Measurements from ENCODE around the gene TAPBPL. TPM values are rescaled to one million over a fixed set of nuclear protein-coding genes. Genes with fewer than 3 reads are reported as not detected.

Gene TAPBPL
- total and polyA plus RNA-seq, 2 of the 13 experiments (the other 11 are each of a cell fraction or from before 2014, with no cell fraction given): 10.0 to 14.5 TPM

GRCh38 chr12:6493497-6494257, 41.8 kb downstream of the TAPBPL start, which contains the start of gene NCAPD2 (continued):
- no peak for TF ChIP-seq TFAP4 (IDR thresholded peaks at IDR 0.05; ENCODE audit: borderline replicate concordance, low read depth)
- no peak for TF ChIP-seq ZNF792 (CRISPR knock-in tag; IDR thresholded peaks at IDR 0.05)
- no peak for TF ChIP-seq HES4 (CRISPR knock-in tag; IDR thresholded peaks at IDR 0.05; ENCODE audit: borderline replicate concordance)
- TF ChIP-seq, protein P1, sequence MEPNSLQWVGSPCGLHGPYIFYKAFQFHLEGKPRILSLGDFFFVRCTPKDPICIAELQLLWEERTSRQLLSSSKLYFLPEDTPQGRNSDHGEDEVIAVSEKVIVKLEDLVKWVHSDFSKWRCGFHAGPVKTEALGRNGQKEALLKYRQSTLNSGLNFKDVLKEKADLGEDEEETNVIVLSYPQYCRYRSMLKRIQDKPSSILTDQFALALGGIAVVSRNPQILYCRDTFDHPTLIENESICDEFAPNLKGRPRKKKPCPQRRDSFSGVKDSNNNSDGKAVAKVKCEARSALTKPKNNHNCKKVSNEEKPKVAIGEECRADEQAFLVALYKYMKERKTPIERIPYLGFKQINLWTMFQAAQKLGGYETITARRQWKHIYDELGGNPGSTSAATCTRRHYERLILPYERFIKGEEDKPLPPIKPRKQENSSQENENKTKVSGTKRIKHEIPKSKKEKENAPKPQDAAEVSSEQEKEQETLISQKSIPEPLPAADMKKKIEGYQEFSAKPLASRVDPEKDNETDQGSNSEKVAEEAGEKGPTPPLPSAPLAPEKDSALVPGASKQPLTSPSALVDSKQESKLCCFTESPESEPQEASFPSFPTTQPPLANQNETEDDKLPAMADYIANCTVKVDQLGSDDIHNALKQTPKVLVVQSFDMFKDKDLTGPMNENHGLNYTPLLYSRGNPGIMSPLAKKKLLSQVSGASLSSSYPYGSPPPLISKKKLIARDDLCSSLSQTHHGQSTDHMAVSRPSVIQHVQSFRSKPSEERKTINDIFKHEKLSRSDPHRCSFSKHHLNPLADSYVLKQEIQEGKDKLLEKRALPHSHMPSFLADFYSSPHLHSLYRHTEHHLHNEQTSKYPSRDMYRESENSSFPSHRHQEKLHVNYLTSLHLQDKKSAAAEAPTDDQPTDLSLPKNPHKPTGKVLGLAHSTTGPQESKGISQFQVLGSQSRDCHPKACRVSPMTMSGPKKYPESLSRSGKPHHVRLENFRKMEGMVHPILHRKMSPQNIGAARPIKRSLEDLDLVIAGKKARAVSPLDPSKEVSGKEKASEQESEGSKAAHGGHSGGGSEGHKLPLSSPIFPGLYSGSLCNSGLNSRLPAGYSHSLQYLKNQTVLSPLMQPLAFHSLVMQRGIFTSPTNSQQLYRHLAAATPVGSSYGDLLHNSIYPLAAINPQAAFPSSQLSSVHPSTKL (CRISPR knock-in tag; IDR thresholded peaks at IDR 0.05): no peak
- TF ChIP-seq, protein P2, sequence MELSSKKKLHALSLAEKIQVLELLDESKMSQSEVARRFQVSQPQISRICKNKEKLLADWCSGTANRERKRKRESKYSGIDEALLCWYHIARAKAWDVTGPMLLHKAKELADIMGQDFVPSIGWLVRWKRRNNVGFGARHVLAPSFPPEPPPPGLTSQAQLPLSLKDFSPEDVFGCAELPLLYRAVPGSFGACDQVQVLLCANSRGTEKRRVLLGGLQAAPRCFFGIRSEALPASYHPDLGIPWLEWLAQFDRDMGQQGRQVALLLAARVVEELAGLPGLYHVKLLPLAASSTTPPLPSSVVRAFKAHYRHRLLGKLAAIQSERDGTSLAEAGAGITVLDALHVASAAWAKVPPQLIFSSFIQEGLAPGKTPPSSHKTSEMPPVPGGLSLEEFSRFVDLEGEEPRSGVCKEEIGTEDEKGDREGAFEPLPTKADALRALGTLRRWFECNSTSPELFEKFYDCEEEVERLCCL (CRISPR knock-in tag; IDR thresholded peaks at IDR 0.05; ENCODE audit: borderline replicate concordance): no peak
- TF ChIP-seq GABPA (IDR thresholded peaks at IDR 0.05; ENCODE audit: low read depth, low read length): 0 out of 2 replicates have a peak, but pooled peaks have one; percentile 24
- TF ChIP-seq GABPA (CRISPR knock-in tag; IDR thresholded peaks at IDR 0.05; ENCODE audit: low read depth): peak; percentile 55
- TF ChIP-seq ZFP82 (CRISPR knock-in tag; IDR thresholded peaks at IDR 0.05; ENCODE audit: borderline replicate concordance): no peak; the same call in 1 of the 2 replicates
- TF ChIP-seq HIVEP1 (CRISPR knock-in tag; IDR thresholded peaks at IDR 0.05): no peak; the same call in 1 of the 2 replicates
- TF ChIP-seq ZNF44 (CRISPR knock-in tag; IDR thresholded peaks at IDR 0.05): no peak
- TF ChIP-seq SOX5 (CRISPR knock-in tag; IDR thresholded peaks at IDR 0.05; ENCODE audit: borderline replicate concordance): no peak; the same call in 1 of the 2 replicates
- TF ChIP-seq CHCHD3 (CRISPR knock-in tag; IDR thresholded peaks at IDR 0.05): no peak
- TF ChIP-seq ZFP36 (IDR thresholded peaks at IDR 0.05; ENCODE audit: borderline replicate concordance, low read depth, low read length, partially characterized antibody): no peak
- no peak for TF ChIP-seq SMC3 (IDR thresholded peaks at IDR 0.05; ENCODE audit: low read length)
- TF ChIP-seq SALL2 (CRISPR knock-in tag; IDR thresholded peaks at IDR 0.05): no peak
- TF ChIP-seq KAT7 (CRISPR knock-in tag; IDR thresholded peaks at IDR 0.05; ENCODE audit: borderline replicate concordance): no peak
- no peak for TF ChIP-seq FIP1L1 (IDR thresholded peaks at IDR 0.05; ENCODE audit: borderline replicate concordance, insufficient read depth, low read depth, low read length)
- TF ChIP-seq ZKSCAN1 (IDR thresholded peaks at IDR 0.05; ENCODE audit: low read length): no peak
- no peak for TF ChIP-seq NAIF1 (CRISPR knock-in tag; IDR thresholded peaks at IDR 0.05; ENCODE audit: borderline replicate concordance)
- TF ChIP-seq ZNF552 (CRISPR knock-in tag; IDR thresholded peaks at IDR 0.05; ENCODE audit: borderline replicate concordance): no peak

All from HepG2 (cell line).